Panc1 (cell line): ENCODE measurements around the gene TFAM.

Experiments used
- CTCF ChIP-seq: fragments of 450-650 bp; IDR thresholded peaks from 2 replicates; pipeline ENCODE4 v1.5.1; 2017; ENCODE audit warnings: mild to moderate bottlenecking
- POLR2AphosphoS5 ChIP-seq: IDR thresholded peaks from 2 replicates; pipeline ENCODE4 v1.6.1; 2012; ENCODE audit warnings: mild to moderate bottlenecking, low read depth, low read length, moderate library complexity

DNA sequence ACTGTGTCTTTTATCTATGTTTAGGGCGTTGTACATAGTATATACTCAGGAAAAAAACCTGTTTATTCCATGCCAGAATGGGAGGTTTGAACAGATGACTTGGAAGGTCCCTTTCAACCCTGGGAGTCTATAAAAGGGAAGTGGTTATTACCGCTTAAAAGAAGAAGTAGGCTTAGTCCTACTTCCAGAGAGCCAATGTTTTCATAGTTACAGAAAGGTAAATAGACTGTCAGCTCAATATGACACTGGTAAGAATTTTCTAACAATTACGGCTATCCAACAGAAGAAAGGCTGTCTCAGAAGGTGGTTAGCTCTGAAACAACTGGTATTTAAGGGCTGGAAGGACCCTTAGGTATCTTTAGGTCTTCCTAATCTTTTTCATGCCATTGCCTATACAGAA lies 1.1 kb upstream of the TFAM start:
- TF ChIP-seq CTCF (no peak), POLR2AphosphoS5 (no peak)
